Measurements from ENCODE around the gene THBS2. TPM values are rescaled to one million over a fixed set of nuclear protein-coding genes. Genes with fewer than 3 reads are reported as not detected.
A peak's percentile ranks its signal among the peaks of the same experiment; 100 is the strongest.
"Not testable (repeated sequence)": the region's sequence is repeated elsewhere in the genome, so short reads cannot be mapped to it uniquely, and the experiment has no call there.

Gene THBS2
- total RNA-seq (100 to 1,000 TPM in 1 of 7 donors, 10 to 100 TPM in 6; 38.0 to 151 (median 72.8) TPM), polyA plus RNA-seq (10 to 100 TPM; 26.5 to 65.3 TPM)
- long read RNA-seq, donor 1, full-length matches to known transcripts = 2 of 32 reads
- long read RNA-seq, donor 1, partial matches to known transcripts = 25 of 32 reads
- long read RNA-seq, donor 1, other reads (novel, unspliced or antisense) = 5 of 32 reads
- long read RNA-seq, donor 2, full-length matches to known transcripts = 1 of 1 reads
- long read RNA-seq, donor 2, partial matches to known transcripts = 0 of 1 reads
- long read RNA-seq, donor 2, other reads (novel, unspliced or antisense) = 0 of 1 reads
- long read RNA-seq, donor 3, full-length matches to known transcripts = 102 of 190 reads
- long read RNA-seq, donor 3, partial matches to known transcripts = 74 of 190 reads
- long read RNA-seq, donor 3, other reads (novel, unspliced or antisense) = 14 of 190 reads

- intact Hi-C loops (cut with DNase I) = loop anchor here in 1 of 4 donors (10.0 kb wide), 1 partner anchor 171 kb away; no protein-coding TSS in a partner anchor
These were observed at the start of gene THBS2 for GRCh38 chr6:169253337-169254238. Gene THBS2, minus strand, starts transcription at chr6:169253846. Its CDS starts 3,062 bp downstream, at chr6:169250784.

DNA sequence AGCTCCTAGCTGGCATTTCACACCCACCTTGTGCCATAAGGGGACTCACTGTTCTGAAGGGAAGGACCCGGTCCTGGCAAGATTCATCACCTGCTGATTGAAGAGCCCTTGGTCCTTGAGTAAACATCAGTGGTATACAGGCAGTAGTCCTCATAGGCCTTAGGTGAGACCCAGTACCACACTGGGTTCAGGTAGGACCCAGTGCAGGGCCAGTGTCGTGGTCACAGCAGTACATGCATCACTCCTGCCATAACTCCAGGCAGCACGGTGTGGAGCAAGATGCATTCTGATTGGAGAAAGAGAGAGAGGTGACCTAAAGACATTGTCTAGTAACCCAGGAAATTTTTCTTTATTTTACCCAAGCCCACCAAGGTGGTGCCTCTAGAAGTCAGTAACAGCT lies 49.1 kb upstream of the THBS2 start:
- DNase-seq = no peak
- intact Hi-C loops (cut with DNase I) = no loop called here
- no peak overlapping the region for H3K27ac ChIP-seq
- no peaks in the 10 kb centered on the region for H3K36me3 ChIP-seq
- H3K27me3 ChIP-seq = no peaks in the 10 kb centered on the region
- H3K9me3 ChIP-seq = no peaks in the 10 kb centered on the region
- H3K4me3 ChIP-seq = no peak overlapping the region
- 58 to 67% (median 63%) methylated on average over 3 of the region's 3 CpGs for WGBS, 3 donors
- TF ChIP-seq POLR2A (IDR thresholded peaks at IDR 0.05) (no peak), EP300 (IDR thresholded peaks at IDR 0.05) (no peak), CTCF (IDR thresholded peaks at IDR 0.05) (no peak)
- H3K4me1 ChIP-seq (ENCODE audit: insufficient read depth) = no peaks in the 10 kb centered on the region

More at GRCh38 chr6:169253337-169254238, at the start of gene THBS2:
- no peaks in the 10 kb centered on the region for H3K36me3 ChIP-seq
- DNase-seq = peak; percentile 77 to 83 (median 80)
- peaks cover 9% of the 10 kb centered on the region for H3K4me1 ChIP-seq (ENCODE audit: insufficient read depth)
- 1 to 2% (median 1%) methylated on average over 34 of the region's 34 CpGs for WGBS, 3 donors
- H3K4me3 ChIP-seq = peak within 1 kb of the TSS; percentile 47
- H3K27ac ChIP-seq = peak within 1 kb of the TSS in 1 of 2 donors; percentile 59
- no peaks in the 10 kb centered on the region for H3K9me3 ChIP-seq
- H3K27me3 ChIP-seq = no peaks in the 10 kb centered on the region
- TF ChIP-seq EP300 (IDR thresholded peaks at IDR 0.05) = no peak
- TF ChIP-seq POLR2A (IDR thresholded peaks at IDR 0.05) = peak; percentile 78
- no peak for TF ChIP-seq CTCF (IDR thresholded peaks at IDR 0.05)

DNA sequence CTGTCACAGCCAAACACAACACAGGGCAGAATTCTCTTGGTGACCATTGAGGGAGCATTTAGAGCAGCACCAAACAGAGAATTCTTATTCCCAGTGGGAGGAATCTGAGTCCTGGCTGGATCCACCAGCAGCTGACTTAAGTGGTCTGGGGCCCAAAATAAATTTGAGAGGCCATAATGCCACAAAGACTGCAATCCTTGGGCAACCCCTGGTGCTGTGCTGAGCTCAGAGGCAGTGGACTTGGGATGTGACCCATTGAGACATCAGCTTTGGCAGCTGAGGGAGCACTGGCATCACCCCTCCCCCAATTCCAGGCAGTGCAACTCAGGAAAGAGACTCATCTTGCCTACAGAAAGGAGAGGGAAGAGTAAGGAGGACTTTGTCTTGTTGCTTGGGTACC lies 48.6 kb upstream of the THBS2 start:
- TF ChIP-seq CTCF (IDR thresholded peaks at IDR 0.05) (no peak), POLR2A (IDR thresholded peaks at IDR 0.05) (no peak), EP300 (IDR thresholded peaks at IDR 0.05) (no peak)
- H3K9me3 ChIP-seq = no peaks in the 10 kb centered on the region
- intact Hi-C loops (cut with DNase I) = no loop called here
- H3K27me3 ChIP-seq = no peaks in the 10 kb centered on the region
- no peak overlapping the region for H3K4me3 ChIP-seq
- no peak for DNase-seq
- no peaks in the 10 kb centered on the region for H3K4me1 ChIP-seq (ENCODE audit: insufficient read depth)
- H3K36me3 ChIP-seq = no peaks in the 10 kb centered on the region
- no peak overlapping the region for H3K27ac ChIP-seq

DNA sequence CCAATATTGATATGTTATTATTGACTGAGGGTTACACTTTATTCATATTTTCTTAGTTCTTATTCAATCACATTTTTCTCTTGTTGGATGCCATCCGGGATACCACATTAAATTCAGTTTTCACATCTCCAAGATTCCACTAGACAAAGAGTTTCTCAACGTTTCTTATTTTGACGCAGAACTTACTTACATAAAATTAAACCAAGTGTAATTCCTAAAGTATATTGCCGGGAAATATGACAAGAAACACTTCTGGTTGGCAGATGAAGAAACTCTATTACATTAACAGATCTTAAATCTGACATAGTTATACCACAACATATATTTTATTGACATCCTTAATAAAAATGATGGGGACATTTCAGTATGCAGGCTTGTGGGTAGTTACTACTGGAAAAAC lies 47.3 kb upstream of the THBS2 start:
- no peak for TF ChIP-seq CTCF (IDR thresholded peaks at IDR 0.05)
- DNase-seq = no peak
- 90 to 93% (median 93%) methylated on average over 4 of the region's 4 CpGs for WGBS, 3 donors
- Histone ChIP-seq H3K4me1 (ENCODE audit: insufficient read depth) (no peaks in the 10 kb centered on the region), H3K27ac (no peak overlapping the region), H3K36me3 (no peaks in the 10 kb centered on the region), H3K4me3 (no peak overlapping the region), H3K9me3 (no peaks in the 10 kb centered on the region), H3K27me3 (no peaks in the 10 kb centered on the region)
- intact Hi-C loops (cut with DNase I) = no loop called here

GRCh38 chr6:169298626-169299025 lies 45.0 kb upstream of the THBS2 start:
- H3K4me1 ChIP-seq (ENCODE audit: insufficient read depth) = not testable (repeated sequence)

More at GRCh38 chr6:169298626-169299025, 45.0 kb upstream of the THBS2 start:
- WGBS, 3 donors = 90 to 94% (median 91%) methylated on average over 1 of the region's 1 CpG
- intact Hi-C loops (cut with DNase I); DNase-seq; H3K9me3 ChIP-seq; H3K27ac ChIP-seq; H3K4me3 ChIP-seq; H3K36me3 ChIP-seq; H3K27me3 ChIP-seq: not testable (repeated sequence)

Measured in ovary (tissue), 10 donors.